NT2/D1 (cell line): ENCODE data around the gene FCN2.

Experiments used
- SUZ12 ChIP-seq: IDR thresholded peaks from 2 replicates; pipeline ENCODE4 v1.6.1; 2011; ENCODE audit not compliant: insufficient read length, insufficient read depth; ENCODE audit errors: extremely low read depth
- YY1 ChIP-seq: IDR thresholded peaks from 2 replicates; pipeline ENCODE4 v1.6.1; 2011; ENCODE audit not compliant: insufficient read length, insufficient read depth
- ZNF274 ChIP-seq: IDR thresholded peaks from 2 replicates; pipeline ENCODE4 v1.6.1; 2011; ENCODE audit warnings: mild to moderate bottlenecking, low read depth, low read length

- TF ChIP-seq ZNF274 (no peak), YY1 (no peak), SUZ12 (no peak)
These were observed 34.4 kb upstream of the FCN2 start for GRCh38 chr9:134846187-134846586.
